ENCODE measurements around the gene DHPS. TPM values are rescaled to one million over a fixed set of nuclear protein-coding genes. Genes with fewer than 3 reads are reported as not detected.

The DHPS gene
- total RNA-seq, 1 donor from 2014 or later: 64.5 TPM

GRCh38 chr19:12642506-12642905 is 39.2 kb downstream of the DHPS start:
- DNase-seq: no peak

GRCh38 chr19:12641456-12641855 is 40.2 kb downstream of the DHPS start:
- no peak for DNase-seq

GRCh38 chr19:12639901-12640613 is 41.6 kb downstream of the DHPS start:
- peak; percentile 83 for DNase-seq

- no peak for DNase-seq
Measured at GRCh38 chr19:12638611-12639182, 43.0 kb downstream of the DHPS start.

DNA sequence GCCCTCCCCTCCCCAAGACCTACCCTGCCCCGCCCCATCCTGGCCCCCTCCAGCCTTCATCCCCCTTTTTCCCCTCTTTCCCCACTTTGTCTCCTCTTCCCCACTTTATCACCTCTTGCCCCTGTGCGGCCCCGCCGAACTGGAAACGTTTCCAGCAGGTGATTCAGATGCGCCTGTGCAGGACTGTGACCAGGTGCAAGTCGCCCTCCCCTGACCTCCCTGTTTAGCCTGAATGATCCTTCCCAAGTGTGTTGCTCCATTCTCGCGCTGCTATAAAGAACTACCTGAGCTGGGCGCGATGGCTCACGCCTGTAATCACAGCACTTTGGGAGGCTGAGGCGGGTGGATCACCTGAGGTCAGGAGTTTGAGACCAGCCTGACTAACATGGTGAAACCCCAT is 45.0 kb downstream of the DHPS start:
- DNase-seq: no peak

DNA sequence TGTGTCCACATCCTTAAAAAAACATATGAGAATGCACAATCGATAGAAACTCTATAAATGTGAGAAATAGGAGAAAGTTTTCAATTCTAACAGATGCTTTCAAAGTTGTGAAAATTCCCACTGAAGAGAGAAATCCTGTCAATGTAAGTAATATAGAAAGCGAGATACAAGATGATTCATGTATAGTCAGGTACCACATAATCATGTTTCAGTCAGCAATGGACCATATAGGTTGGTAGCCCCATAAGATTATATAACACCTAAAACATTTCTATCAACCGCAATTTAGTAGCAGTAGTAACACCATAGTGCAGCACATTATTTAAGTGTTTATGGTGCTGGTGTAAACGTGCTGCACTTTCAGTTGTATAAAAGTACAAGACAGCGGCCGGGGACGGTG is 52.5 kb downstream of the DHPS start:
- DNase-seq: no peak

GRCh38 chr19:12628040-12629022 is 53.3 kb downstream of the DHPS start:
- no peak for DNase-seq

- no peak for DNase-seq
Measured at GRCh38 chr19:12626958-12627357, 54.7 kb downstream of the DHPS start.

Small RNAs within 50 kb of the gene (small RNA-seq; reads per million reads assigned to genes)
- gene SNORD41 (ENCODE audit: low replicate concordance): 39.4 reads per million, percentile 96 among the genes with 10 or more reads in this experiment

Other genes starting within 250 kb of the DHPS start
- gene ZNF443, start 240.9 kb downstream of the DHPS start, total RNA-seq: 11.1 TPM
- 7.0 TPM for gene ZNF709, start 197.1 kb downstream of the DHPS start, total RNA-seq
- gene ZNF564, start 130.4 kb downstream of the DHPS start, total RNA-seq: 13.2 TPM
- 6.1 TPM for gene ZNF490, start 71.1 kb downstream of the DHPS start, total RNA-seq
- 26.3 TPM for gene ZNF791, start 71.0 kb downstream of the DHPS start, total RNA-seq
- 44.5 TPM for gene MAN2B1, start 15.1 kb downstream of the DHPS start, total RNA-seq
- gene WDR83, start 15.1 kb downstream of the DHPS start, total RNA-seq: 7.2 TPM
- not detected for gene GNG14, start 6.1 kb upstream of the DHPS start, total RNA-seq
- 8.0 TPM for gene FBXW9, start 14.8 kb upstream of the DHPS start, total RNA-seq
- gene TNPO2, start 42.1 kb upstream of the DHPS start, total RNA-seq: 44.7 TPM
- 121 TPM for gene TRIR, start 52.8 kb upstream of the DHPS start, total RNA-seq
- 42.9 TPM for gene GET3, start 55.6 kb upstream of the DHPS start, total RNA-seq
- gene BEST2, start 69.9 kb upstream of the DHPS start, total RNA-seq: not detected
- gene HOOK2, start 93.7 kb upstream of the DHPS start, total RNA-seq: 68.5 TPM
- 157 TPM for gene JUNB, start 109.6 kb upstream of the DHPS start, total RNA-seq
- 304 TPM for gene PRDX2, start 119.9 kb upstream of the DHPS start, total RNA-seq
- not detected for gene THSD8, start 120.2 kb upstream of the DHPS start, total RNA-seq
- gene RNASEH2A, start 124.7 kb upstream of the DHPS start, total RNA-seq: 10.4 TPM
- not detected for gene RTBDN, start 152.7 kb upstream of the DHPS start, total RNA-seq
- gene MAST1, start 156.6 kb upstream of the DHPS start, total RNA-seq: 0.92 TPM
- 9.1 TPM for gene DNASE2, start 199.6 kb upstream of the DHPS start, total RNA-seq
- gene KLF1, start 205.3 kb upstream of the DHPS start, total RNA-seq: 1.6 TPM
- gene GCDH, start 209.3 kb upstream of the DHPS start, total RNA-seq: 46.5 TPM
- gene SYCE2, start 237.4 kb upstream of the DHPS start, total RNA-seq: not detected

Data from tongue (tissue), 3 donors.